ENCODE measurements around the gene ZDHHC22.

DNA sequence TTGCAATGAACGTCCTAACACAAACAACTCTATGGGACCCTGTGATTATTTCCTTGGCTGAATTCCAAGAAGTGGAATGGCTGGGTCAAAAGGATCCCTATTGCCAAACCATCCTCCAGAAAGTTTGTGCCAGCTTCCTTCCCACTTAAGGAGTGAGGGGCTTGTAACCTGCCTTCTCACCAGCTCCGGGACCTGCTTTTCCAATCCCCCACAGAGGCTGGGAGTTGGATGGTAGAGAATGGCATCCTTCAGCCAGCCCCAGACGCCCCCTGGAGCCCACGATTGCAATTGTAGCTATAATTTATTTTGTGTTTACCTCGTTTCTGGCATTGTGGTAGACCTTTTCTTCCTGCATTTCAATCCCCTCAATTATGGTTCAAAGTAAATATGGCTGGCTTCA is 9.7 kb upstream of the ZDHHC22 start:
- TF ChIP-seq, protein P1, sequence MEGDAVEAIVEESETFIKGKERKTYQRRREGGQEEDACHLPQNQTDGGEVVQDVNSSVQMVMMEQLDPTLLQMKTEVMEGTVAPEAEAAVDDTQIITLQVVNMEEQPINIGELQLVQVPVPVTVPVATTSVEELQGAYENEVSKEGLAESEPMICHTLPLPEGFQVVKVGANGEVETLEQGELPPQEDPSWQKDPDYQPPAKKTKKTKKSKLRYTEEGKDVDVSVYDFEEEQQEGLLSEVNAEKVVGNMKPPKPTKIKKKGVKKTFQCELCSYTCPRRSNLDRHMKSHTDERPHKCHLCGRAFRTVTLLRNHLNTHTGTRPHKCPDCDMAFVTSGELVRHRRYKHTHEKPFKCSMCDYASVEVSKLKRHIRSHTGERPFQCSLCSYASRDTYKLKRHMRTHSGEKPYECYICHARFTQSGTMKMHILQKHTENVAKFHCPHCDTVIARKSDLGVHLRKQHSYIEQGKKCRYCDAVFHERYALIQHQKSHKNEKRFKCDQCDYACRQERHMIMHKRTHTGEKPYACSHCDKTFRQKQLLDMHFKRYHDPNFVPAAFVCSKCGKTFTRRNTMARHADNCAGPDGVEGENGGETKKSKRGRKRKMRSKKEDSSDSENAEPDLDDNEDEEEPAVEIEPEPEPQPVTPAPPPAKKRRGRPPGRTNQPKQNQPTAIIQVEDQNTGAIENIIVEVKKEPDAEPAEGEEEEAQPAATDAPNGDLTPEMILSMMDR (IDR thresholded peaks at IDR 0.05) = peak in 1 of 5 experiments; percentile 34
- TF ChIP-seq POLR2A (IDR thresholded peaks at IDR 0.05) (no peak), EP300 (IDR thresholded peaks at IDR 0.05) (no peak)
